BLaER1 (cell line): ENCODE results near the gene MOB1B.

Experiments
- H3K27ac ChIP-seq: shearing (Covaris generic); formaldehyde crosslinking; 2 replicates; pipeline ENCODE4 v1.8.1; 2022
- H3K27me3 ChIP-seq: shearing (Covaris generic); formaldehyde crosslinking; 2 replicates; pipeline ENCODE4 v1.8.1; 2022
- H3K36me3 ChIP-seq: shearing (Covaris generic); formaldehyde crosslinking; 2 replicates; pipeline ENCODE4 v1.8.1; 2022
- H3K4me1 ChIP-seq: shearing (Covaris generic); formaldehyde crosslinking; 2 replicates; pipeline ENCODE4 v1.8.1; 2022
- H3K4me2 ChIP-seq: shearing (Covaris generic); formaldehyde crosslinking; 2 replicates; pipeline ENCODE4 v1.8.1; 2022
- H3K4me3 ChIP-seq: shearing (Covaris generic); formaldehyde crosslinking; 2 replicates; pipeline ENCODE4 v1.8.1; 2022
- H3K9ac ChIP-seq: shearing (Covaris generic); formaldehyde crosslinking; 2 replicates; pipeline ENCODE4 v1.8.1; 2022
- H3K9me3 ChIP-seq: shearing (Covaris generic); formaldehyde crosslinking; 2 replicates; pipeline ENCODE4 v1.8.1; 2022
- H4K20me1 ChIP-seq: shearing (Covaris generic); formaldehyde crosslinking; 2 replicates; pipeline ENCODE4 v1.8.1; 2022
- Cebpa-rat ChIP-seq: shearing (Covaris generic); IDR thresholded peaks from 2 replicates; pipeline ENCODE4 v1.8.1; 2022

Gene MOB1B

DNA sequence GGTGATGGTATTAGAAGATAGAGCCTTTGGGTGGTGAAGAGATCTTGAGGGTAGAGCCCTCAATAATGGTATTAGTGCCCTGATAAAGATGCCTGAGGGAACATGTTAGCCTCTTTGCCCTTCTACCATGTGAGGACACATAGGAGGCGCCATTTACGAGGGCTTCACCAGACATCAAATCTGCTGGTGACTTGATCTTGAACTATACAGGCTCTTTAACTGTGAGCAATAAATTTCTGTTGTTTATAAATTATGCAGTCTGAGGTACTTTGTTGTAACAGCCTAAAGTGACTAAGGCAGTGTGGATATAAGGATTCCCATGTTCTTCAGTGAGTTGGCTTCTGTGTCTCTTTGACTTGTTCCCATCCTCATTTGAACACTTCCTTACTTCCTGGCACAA lies 11.8 kb downstream of the MOB1B start:
- Histone ChIP-seq H3K36me3 (peaks cover 52% of the 10 kb centered on the region), H3K9ac (no peak overlapping the region), H3K4me3 (no peak overlapping the region), H3K27me3 (no peaks in the 10 kb centered on the region), H4K20me1 (peaks cover 55% of the 10 kb centered on the region), H3K9me3 (peaks cover 41% of the 10 kb centered on the region), H3K27ac (no peak overlapping the region), H3K4me1 (no peaks in the 10 kb centered on the region), H3K4me2 (no peak overlapping the region)
- no peak for TF ChIP-seq Cebpa-rat

GRCh38 chr4:70914631-70915030 lies 12.5 kb downstream of the MOB1B start:
- Histone ChIP-seq H3K9ac (no peak overlapping the region), H3K27ac (no peak overlapping the region), H3K27me3 (no peaks in the 10 kb centered on the region), H3K36me3 (peaks cover 55% of the 10 kb centered on the region), H3K4me1 (no peaks in the 10 kb centered on the region), H3K4me2 (no peak overlapping the region), H3K9me3 (peaks cover 47% of the 10 kb centered on the region), H4K20me1 (peaks cover 49% of the 10 kb centered on the region), H3K4me3 (no peak overlapping the region)
- no peak for TF ChIP-seq Cebpa-rat

DNA sequence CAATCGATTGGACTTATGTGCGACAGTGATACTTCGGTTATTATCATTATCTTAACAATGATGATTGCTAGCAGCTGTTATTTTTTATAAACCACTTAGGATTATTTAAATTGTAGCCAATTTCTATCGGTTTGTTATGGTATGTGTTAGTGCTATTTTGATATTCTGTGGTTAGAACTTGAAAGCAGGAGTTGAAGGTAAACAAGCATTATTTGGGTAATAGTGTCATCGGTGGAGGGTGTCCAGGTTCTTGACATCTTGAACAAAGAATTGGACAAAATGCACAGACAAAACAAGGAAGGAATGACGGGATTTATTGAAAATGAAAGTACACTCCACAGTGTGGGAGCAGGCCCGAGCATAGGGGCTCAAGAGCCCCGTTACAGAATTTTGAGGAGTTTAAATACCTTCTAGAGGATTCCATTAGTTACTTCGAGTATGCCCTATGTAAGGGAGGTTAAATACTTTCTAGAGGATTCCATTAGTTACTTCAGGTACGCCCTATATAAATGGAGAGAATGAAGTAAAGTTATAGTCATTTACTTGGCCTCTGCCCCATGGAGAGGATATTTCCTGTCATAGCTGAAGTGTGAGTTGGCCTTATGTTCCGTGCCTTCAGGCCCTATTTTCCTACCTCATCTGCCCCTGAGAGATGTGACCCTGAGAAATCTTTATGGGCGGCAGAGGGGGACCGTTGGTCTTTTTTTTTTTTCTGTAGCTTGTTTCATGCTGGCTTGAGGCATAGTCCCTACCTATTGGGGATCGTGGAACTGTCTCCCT lies 13.1 kb downstream of the MOB1B start:
- peaks cover 60% of the 10 kb centered on the region for H3K36me3 ChIP-seq
- H3K9ac ChIP-seq = no peak overlapping the region
- H3K9me3 ChIP-seq = peaks cover 53% of the 10 kb centered on the region
- no peaks in the 10 kb centered on the region for H3K4me1 ChIP-seq
- no peak overlapping the region for H3K4me2 ChIP-seq
- H3K4me3 ChIP-seq = no peak overlapping the region
- no peaks in the 10 kb centered on the region for H3K27me3 ChIP-seq
- no peak for TF ChIP-seq Cebpa-rat
- H3K27ac ChIP-seq = no peak overlapping the region
- H4K20me1 ChIP-seq = peaks cover 44% of the 10 kb centered on the region

DNA sequence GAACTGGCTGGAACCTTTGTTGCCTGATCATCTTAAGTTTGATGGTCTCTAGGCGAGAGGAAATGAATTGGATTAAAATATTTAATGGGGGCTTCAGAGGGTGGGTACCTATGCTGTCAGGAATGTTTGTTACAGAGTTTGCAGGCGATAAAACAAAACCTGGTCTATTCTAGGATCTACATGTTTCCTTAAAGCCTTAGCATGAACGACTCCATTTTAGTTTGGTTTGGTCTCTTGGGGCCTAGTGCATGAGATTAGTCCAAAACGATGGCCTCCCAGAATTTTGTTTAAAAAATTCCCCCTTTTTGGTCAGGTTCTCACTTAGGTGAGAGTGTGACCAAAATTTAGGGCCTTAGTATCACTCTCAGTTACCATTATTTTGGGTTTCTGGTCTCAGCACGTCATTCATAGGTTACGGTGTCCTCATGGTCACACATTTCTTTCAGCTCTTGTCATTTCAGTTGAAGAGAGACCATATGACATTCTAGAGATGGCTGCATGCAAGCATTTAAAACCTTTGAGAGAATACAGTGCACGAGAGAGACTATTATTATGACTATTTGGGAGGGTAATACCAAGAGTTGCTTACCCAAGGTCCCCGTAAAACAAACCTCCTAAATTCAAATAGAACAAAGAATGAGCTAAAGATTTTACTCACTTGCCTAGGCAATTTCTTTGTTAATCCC lies 13.8 kb downstream of the MOB1B start:
- H3K4me3 ChIP-seq = no peak overlapping the region
- peaks cover 61% of the 10 kb centered on the region for H3K9me3 ChIP-seq
- TF ChIP-seq Cebpa-rat = no peak
- no peak overlapping the region for H3K9ac ChIP-seq
- no peak overlapping the region for H3K27ac ChIP-seq
- peaks cover 64% of the 10 kb centered on the region for H3K36me3 ChIP-seq
- peaks cover 39% of the 10 kb centered on the region for H4K20me1 ChIP-seq
- no peak overlapping the region for H3K4me2 ChIP-seq
- no peaks in the 10 kb centered on the region for H3K27me3 ChIP-seq
- H3K4me1 ChIP-seq = no peaks in the 10 kb centered on the region

- no peak for TF ChIP-seq Cebpa-rat
- Histone ChIP-seq H3K4me1 (peaks cover 8% of the 10 kb centered on the region), H3K27me3 (no peaks in the 10 kb centered on the region), H3K4me3 (no peak overlapping the region), H4K20me1 (peaks cover 33% of the 10 kb centered on the region), H3K9ac (no peak overlapping the region), H3K36me3 (peaks cover 34% of the 10 kb centered on the region; the same call in 1 of the 2 replicates), H3K9me3 (peaks cover 46% of the 10 kb centered on the region), H3K4me2 (no peak overlapping the region), H3K27ac (no peak overlapping the region)
Measured at GRCh38 chr4:70920592-70920991, 18.4 kb downstream of the MOB1B start.

- Histone ChIP-seq H3K4me1 (peaks cover 28% of the 10 kb centered on the region), H3K9ac (no peak overlapping the region), H3K27me3 (no peaks in the 10 kb centered on the region), H3K9me3 (peaks cover 13% of the 10 kb centered on the region), H4K20me1 (peaks cover 78% of the 10 kb centered on the region), H3K36me3 (peaks cover 25% of the 10 kb centered on the region; the same call in 1 of the 2 replicates), H3K4me2 (peak overlapping the region; percentile 60; the same call in 1 of the 2 replicates), H3K27ac (no peak overlapping the region), H3K4me3 (no peak overlapping the region)
- TF ChIP-seq Cebpa-rat = no peak
Measured at GRCh38 chr4:70925418-70925817, 23.2 kb downstream of the MOB1B start.

DNA sequence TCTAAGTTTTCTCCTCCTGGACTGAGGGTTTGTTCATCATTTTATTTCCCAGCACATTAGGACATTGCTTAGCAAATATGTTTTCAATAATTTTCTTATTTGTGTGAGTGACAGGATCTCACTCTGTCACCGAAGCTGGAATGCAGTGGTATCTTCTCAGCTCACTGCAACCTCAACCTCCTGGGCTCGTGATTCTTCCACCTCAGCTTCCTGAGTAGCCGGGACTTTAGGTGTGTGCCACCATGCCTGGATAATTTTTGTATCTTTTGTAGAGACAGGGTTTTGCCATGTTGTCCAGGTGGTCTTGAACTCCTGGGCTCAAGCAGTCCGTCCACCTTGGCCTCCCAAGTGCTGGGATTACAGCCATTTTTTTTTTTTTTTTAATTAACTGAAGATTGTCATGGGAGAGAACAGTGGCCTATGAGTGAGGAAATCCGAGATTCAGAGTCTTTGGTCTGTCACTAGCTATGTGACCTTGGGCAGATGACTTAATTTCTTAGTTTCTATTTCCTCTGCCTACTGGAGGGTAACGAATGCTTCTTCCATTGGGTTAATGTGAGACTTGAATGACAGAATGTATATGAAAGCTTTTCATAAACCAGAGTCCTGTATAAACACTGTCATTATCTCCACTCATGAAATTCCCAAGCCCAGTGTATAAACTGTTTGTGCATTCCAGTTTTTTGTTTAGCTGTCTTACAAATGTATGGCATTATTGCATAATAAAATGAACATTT lies 23.9 kb downstream of the MOB1B start:
- Histone ChIP-seq H3K4me3 (no peak overlapping the region), H3K27ac (no peak overlapping the region), H3K27me3 (no peaks in the 10 kb centered on the region), H3K4me2 (peak overlapping the region; percentile 60), H3K36me3 (peaks cover 19% of the 10 kb centered on the region; the same call in 1 of the 2 replicates), H3K4me1 (peaks cover 28% of the 10 kb centered on the region), H3K9me3 (peaks cover 7% of the 10 kb centered on the region), H4K20me1 (peaks cover 85% of the 10 kb centered on the region), H3K9ac (no peak overlapping the region)
- no peak for TF ChIP-seq Cebpa-rat

DNA sequence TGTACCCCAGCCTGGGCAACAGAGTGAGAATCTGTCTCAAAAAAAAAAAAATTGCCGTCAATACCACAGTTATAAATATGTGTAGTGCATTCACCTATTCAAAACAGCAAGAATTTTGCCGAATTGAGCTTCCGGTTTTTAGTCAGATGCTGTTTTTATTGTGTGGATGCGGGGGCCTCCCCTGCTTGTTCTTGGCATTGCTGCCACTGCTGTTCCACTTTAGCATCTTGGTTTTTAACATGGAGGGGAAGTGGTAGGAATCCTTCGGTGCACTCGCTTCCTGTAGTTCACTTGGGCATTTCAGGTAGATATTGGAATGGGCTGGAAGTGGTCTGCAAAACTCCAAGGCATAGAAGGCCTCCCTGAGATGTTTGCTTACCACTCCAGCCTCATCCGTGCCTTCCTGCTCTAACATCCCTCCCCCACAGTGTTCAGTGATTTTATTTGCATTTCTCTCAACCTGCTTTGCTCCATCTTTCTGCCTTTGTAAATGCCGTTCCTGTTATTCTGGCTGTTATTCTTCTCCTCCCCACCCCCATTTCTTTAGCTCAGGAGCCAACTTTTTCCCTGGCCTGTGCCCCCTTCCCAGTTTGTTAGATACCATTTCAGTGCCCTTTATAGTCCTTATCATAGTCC lies 25.5 kb downstream of the MOB1B start:
- no peak overlapping the region for H3K4me3 ChIP-seq
- H3K27ac ChIP-seq = no peak overlapping the region
- H4K20me1 ChIP-seq = peaks cover 81% of the 10 kb centered on the region
- no peak for TF ChIP-seq Cebpa-rat
- peaks cover 28% of the 10 kb centered on the region for H3K4me1 ChIP-seq
- H3K9ac ChIP-seq = no peak overlapping the region
- no peaks in the 10 kb centered on the region for H3K27me3 ChIP-seq
- peaks cover 11% of the 10 kb centered on the region for H3K9me3 ChIP-seq
- H3K36me3 ChIP-seq = peaks cover 27% of the 10 kb centered on the region; the same call in 1 of the 2 replicates
- no peak overlapping the region for H3K4me2 ChIP-seq

DNA sequence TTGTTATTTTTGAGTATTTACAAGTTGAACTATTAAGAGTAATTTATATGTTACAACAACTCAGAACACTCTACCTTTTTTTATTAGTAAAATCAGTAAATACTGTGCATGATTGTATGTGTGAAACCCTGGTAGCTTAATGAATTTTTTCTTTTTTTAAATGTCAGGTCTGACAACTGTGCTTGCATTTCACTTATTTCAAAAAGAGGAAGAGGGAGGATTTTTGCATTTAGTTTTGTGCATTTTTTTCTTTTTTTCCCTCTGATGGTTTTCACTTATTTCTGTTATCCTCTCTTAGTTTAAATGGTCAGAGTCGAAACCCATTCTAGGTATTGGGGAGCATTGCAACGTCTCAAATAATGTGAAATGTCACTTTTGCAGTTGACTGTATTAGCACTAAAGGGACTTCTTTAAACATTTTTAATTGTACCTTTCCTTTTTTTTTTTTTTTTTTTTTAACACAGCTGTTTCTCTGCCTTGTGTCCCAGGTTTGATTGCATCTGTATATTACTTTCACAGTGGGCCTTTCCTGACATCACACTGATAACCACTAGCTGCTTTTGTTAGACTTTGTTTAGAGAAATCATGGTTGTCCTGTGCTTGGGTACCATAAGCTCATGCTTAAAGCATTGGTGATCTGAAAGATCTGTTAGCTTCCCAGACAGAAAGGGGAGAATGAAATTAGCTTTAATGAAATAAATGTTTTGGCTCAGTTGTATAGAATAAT lies 28.5 kb downstream of the MOB1B start:
- Histone ChIP-seq H3K9me3 (peaks cover 30% of the 10 kb centered on the region), H3K4me2 (no peak overlapping the region), H3K9ac (no peak overlapping the region), H3K36me3 (peaks cover 48% of the 10 kb centered on the region), H3K27ac (no peak overlapping the region), H4K20me1 (peaks cover 51% of the 10 kb centered on the region), H3K27me3 (no peaks in the 10 kb centered on the region), H3K4me1 (peaks cover 20% of the 10 kb centered on the region), H3K4me3 (no peak overlapping the region)
- TF ChIP-seq Cebpa-rat = no peak
